GM19099 (cell line): ENCODE results near the gene MYOD1.

Experiments used
- POLR2A ChIP-seq: IDR thresholded peaks from 3 replicates; pipeline ENCODE4 v1.6.1; 2011; ENCODE audit warnings: low read depth; ENCODE audit not compliant: insufficient read length; ENCODE audit errors: extremely low read depth

Gene MYOD1

GRCh38 chr11:17765356-17766072 lies 46.1 kb downstream of the MYOD1 start:
- TF ChIP-seq POLR2A: no peak

- TF ChIP-seq POLR2A: no peak
Observed at GRCh38 chr11:17766073-17766359, 46.6 kb downstream of the MYOD1 start.

- TF ChIP-seq POLR2A: no peak
Observed at GRCh38 chr11:17766590-17766989, 47.2 kb downstream of the MYOD1 start.

- no peak for TF ChIP-seq POLR2A
Observed at GRCh38 chr11:17767301-17767885, 48.0 kb downstream of the MYOD1 start.

- no peak for TF ChIP-seq POLR2A
Observed at GRCh38 chr11:17767914-17768313, 48.5 kb downstream of the MYOD1 start.

GRCh38 chr11:17768547-17768946 lies 49.2 kb downstream of the MYOD1 start:
- no peak for TF ChIP-seq POLR2A

- TF ChIP-seq POLR2A: no peak
Observed at GRCh38 chr11:17769218-17769617, 49.8 kb downstream of the MYOD1 start.

- no peak for TF ChIP-seq POLR2A
Observed at GRCh38 chr11:17770048-17770652, 50.8 kb downstream of the MYOD1 start.

- no peak for TF ChIP-seq POLR2A
Observed at GRCh38 chr11:17770917-17771316, 51.5 kb downstream of the MYOD1 start.

GRCh38 chr11:17771415-17771814 lies 52.0 kb downstream of the MYOD1 start:
- TF ChIP-seq POLR2A: no peak
